Liver (tissue), 9 donors: ENCODE measurements around the gene SRC. TPM values are rescaled to one million over a fixed set of nuclear protein-coding genes. Genes with fewer than 3 reads are reported as not detected.

Experiments
- DNase-seq: peaks from one replicate; pipeline ENCODE4 v3.0.0-alpha.2; 2017; ENCODE audit warnings: low spot score
- H3K27ac ChIP-seq, 2 donors: one replicate each; pipeline ENCODE4 v1.7.0; 2013; ENCODE audit warnings: inconsistent platforms in 2 of 2, low read length in 2 of 2, control low read depth in 1 of 2, low read depth in 1 of 2, mild to moderate bottlenecking in 1 of 2
- H3K27me3 ChIP-seq, 4 donors: one replicate each; pipeline versions ENCODE4 v1.6.1 to v1.7.0; 2013; ENCODE audit warnings: low read length in 3 of 4, inconsistent platforms in 1 of 4, mild to moderate bottlenecking in 1 of 4, moderate library complexity in 1 of 4; ENCODE audit not compliant: control insufficient read depth in 4 of 4, insufficient read depth in 4 of 4
- H3K36me3 ChIP-seq, 4 donors: one replicate each; pipeline versions ENCODE4 v1.6.1 to v1.7.0; 2013; ENCODE audit warnings: low read length in 3 of 4, mild to moderate bottlenecking in 3 of 4, low read depth in 1 of 4, moderate library complexity in 1 of 4; ENCODE audit not compliant: control insufficient read depth in 4 of 4, insufficient read depth in 3 of 4
- H3K4me1 ChIP-seq, 4 donors: one replicate each; pipeline versions ENCODE4 v1.6.1 to v1.7.0; 2013; ENCODE audit warnings: low read length in 3 of 4, mild to moderate bottlenecking in 3 of 4, moderate library complexity in 1 of 4; ENCODE audit not compliant: control insufficient read depth in 4 of 4, insufficient read depth in 4 of 4
- H3K4me3 ChIP-seq, 3 donors: one replicate each; pipeline versions ENCODE4 v1.6.1 to v1.7.0; 2013; ENCODE audit warnings: low read length in 3 of 3, control low read depth in 1 of 3, low read depth in 1 of 3, mild to moderate bottlenecking in 1 of 3
- H3K9ac ChIP-seq, 2 donors: one replicate each; pipeline ENCODE4 v1.7.0; 2013; ENCODE audit warnings: low read length in 2 of 2, mild to moderate bottlenecking in 2 of 2, moderate library complexity in 2 of 2, control low read depth in 1 of 2, low read depth in 1 of 2
- H3K9me3 ChIP-seq, 4 donors: one replicate each; pipeline versions ENCODE4 v1.6.1 to v1.7.0; 2013; ENCODE audit warnings: low read length in 3 of 4; ENCODE audit not compliant: control insufficient read depth in 4 of 4
- ATF3 ChIP-seq: IDR thresholded peaks from 2 replicates; pipeline ENCODE4 v1.6.1; 2016; ENCODE audit warnings: antibody characterized with exemption
- CTCF ChIP-seq: fragments of 150-350 bp; IDR thresholded peaks from 2 replicates; pipeline ENCODE4 v1.5.1; 2017; ENCODE audit warnings: improper control_type of control experiment, low read depth, low read length; ENCODE audit not compliant: missing input control
- EGR1 ChIP-seq, 2 donors: IDR thresholded peaks; 2 replicates each; pipeline ENCODE4 v1.6.1; 2016 to 2018; ENCODE audit warnings: antibody characterized with exemption in 2 of 2, low read depth in 2 of 2
- FOXA1 ChIP-seq: IDR thresholded peaks from 2 replicates; pipeline ENCODE4 v1.6.1; 2016; ENCODE audit warnings: antibody characterized with exemption
- FOXA2 ChIP-seq: IDR thresholded peaks from 2 replicates; pipeline ENCODE4 v1.6.1; 2016; ENCODE audit warnings: antibody characterized with exemption
- GABPA ChIP-seq, 2 donors: IDR thresholded peaks in 1 of 2; conservative IDR thresholded peaks in 1 of 2; 2 replicates each; pipeline ENCODE4 v1.6.1; 2016; ENCODE audit warnings: antibody characterized with exemption in 2 of 2, mild to moderate bottlenecking in 1 of 2, moderate library complexity in 1 of 2
- HNF4A ChIP-seq, 2 donors: conservative IDR thresholded peaks; 2 replicates each; pipeline ENCODE4 v1.6.1; 2016; ENCODE audit warnings: antibody characterized with exemption in 2 of 2, mild to moderate bottlenecking in 2 of 2
- JUND ChIP-seq, 2 donors: IDR thresholded peaks; 2 replicates each; pipeline ENCODE4 v1.6.1; 2016; ENCODE audit warnings: antibody characterized with exemption in 2 of 2
- MAX ChIP-seq: IDR thresholded peaks from 2 replicates; pipeline ENCODE4 v1.6.1; 2016; ENCODE audit warnings: antibody characterized with exemption
- NR2F2 ChIP-seq: IDR thresholded peaks from 2 replicates; pipeline ENCODE4 v1.6.1; 2016; ENCODE audit warnings: antibody characterized with exemption
- RAD21 ChIP-seq, 2 donors: IDR thresholded peaks; 2 replicates each; pipeline ENCODE4 v1.6.1; 2016; ENCODE audit warnings: antibody characterized with exemption in 2 of 2, mild to moderate bottlenecking in 2 of 2
- REST ChIP-seq: IDR thresholded peaks from 2 replicates; pipeline ENCODE4 v1.6.1; 2016; ENCODE audit warnings: antibody characterized with exemption, mild to moderate bottlenecking
- RXRA ChIP-seq, 2 donors: IDR thresholded peaks; 2 replicates each; pipeline ENCODE4 v1.6.1; 2017 to 2018; ENCODE audit warnings: antibody characterized with exemption in 2 of 2, mild to moderate bottlenecking in 1 of 2
- SP1 ChIP-seq: IDR thresholded peaks from 2 replicates; pipeline ENCODE4 v1.6.1; 2018; ENCODE audit warnings: antibody characterized with exemption, mild to moderate bottlenecking
- TAF1 ChIP-seq: conservative IDR thresholded peaks from 2 replicates; pipeline ENCODE4 v1.6.1; 2016; ENCODE audit warnings: antibody characterized with exemption, mild to moderate bottlenecking
- YY1 ChIP-seq: IDR thresholded peaks from 2 replicates; pipeline ENCODE4 v1.6.1; 2016; ENCODE audit warnings: antibody characterized with exemption, mild to moderate bottlenecking
- ZBTB33 ChIP-seq: IDR thresholded peaks from 2 replicates; pipeline ENCODE4 v1.6.1; 2016; ENCODE audit warnings: antibody characterized with exemption
- WGBS: extraction: QIAGEN DNeasy Blood & Tissue Kit; methylation state at CpG from one replicate; pipeline ENCODE4 v1.1.7; 2013; 5-methylcytosine and 5-hydroxymethylcytosine counted together
- polyA plus RNA-seq, 2 donors: library from polyadenylated mRNA; stranded (reverse) in 1 of 2; unstranded in 1 of 2; fragments of 200-250 nt in 1 of 2; fragments of >200 nt in 1 of 2; fragmentation: Nextera tagmentation in 1 of 2; extraction: Ambion mirVana in 1 of 2; gene quantifications; one replicate each; pipeline versions ENCODE4 v1.2.1 to v1.2.3, GENCODE V29; 2013 to 2015
- total RNA-seq, 2 donors: library from RNA; depleted of rRNA; stranded (reverse); fragments of >200 nt; gene quantifications; one replicate each; pipeline ENCODE4 v1.2.3, GENCODE V29; 2014
- donor health status: healthy.
- donor health status: healthy.
- donor health status: healthy.
- donor health status: healthy.
- donor health status: healthy.

Gene SRC
- total and polyA plus RNA-seq, 4 donors, result 3.3 to 21.2 (median 5.4) TPM

GRCh38 chr20:37411408-37412219, 65.7 kb downstream of the SRC start:
- Histone ChIP-seq H3K9me3 (no peaks in the 10 kb centered on the region), H3K4me3 (no peak overlapping the region), H3K27me3 (peaks cover 0 to 3% (median 1%) of the 10 kb centered on the region in 4 donors), H3K27ac (no peak overlapping the region), H3K36me3 (no peaks in the 10 kb centered on the region), H3K9ac (no peak overlapping the region), H3K4me1 (peaks cover 0 to 13% (median 3%) of the 10 kb centered on the region in 4 donors)
- WGBS, result 55% methylated on average over 17 of the region's 17 CpGs
- DNase-seq, result no peak
- TF ChIP-seq JUND (IDR thresholded peaks at IDR 0.05), result no peak
- no peak for TF ChIP-seq GABPA (IDR thresholded peaks at IDR 0.05 in 1 of 2, conservative IDR thresholded peaks at IDR 0.05 in 1 of 2)
- no peak for TF ChIP-seq EGR1 (IDR thresholded peaks at IDR 0.05; ENCODE audit: low read depth in 2 of 2)
- no peak for TF ChIP-seq FOXA1
- no peak for TF ChIP-seq CTCF

- H3K27me3 ChIP-seq, result peaks cover 0 to 3% (median 1%) of the 10 kb centered on the region in 4 donors
- WGBS, result 80% methylated on average over 7 of the region's 7 CpGs
- no peak overlapping the region for H3K9ac ChIP-seq
- TF ChIP-seq YY1 (no peak), REST (no peak), ATF3 (no peak), GABPA (IDR thresholded peaks at IDR 0.05 in 1 of 2, conservative IDR thresholded peaks at IDR 0.05 in 1 of 2) (no peak), TAF1 (no peak), JUND (IDR thresholded peaks at IDR 0.05) (no peak), MAX (no peak), HNF4A (conservative IDR thresholded peaks at IDR 0.05) (no peak), NR2F2 (no peak), EGR1 (IDR thresholded peaks at IDR 0.05; ENCODE audit: low read depth in 2 of 2) (no peak), RXRA (IDR thresholded peaks at IDR 0.05) (no peak), FOXA2 (no peak), RAD21 (IDR thresholded peaks at IDR 0.05) (no peak), CTCF (no peak), SP1 (no peak), ZBTB33 (no peak), FOXA1 (no peak)
- no peaks in the 10 kb centered on the region for H3K36me3 ChIP-seq
- peaks cover 0 to 10% (median 3%) of the 10 kb centered on the region in 4 donors for H3K4me1 ChIP-seq
- H3K4me3 ChIP-seq, result no peak overlapping the region
- DNase-seq, result no peak
- H3K27ac ChIP-seq, result no peak overlapping the region
- no peaks in the 10 kb centered on the region for H3K9me3 ChIP-seq
These were observed 67.0 kb downstream of the SRC start for GRCh38 chr20:37413023-37413334.
